Germinal center (tissue), 1 donor: ENCODE measurements around the gene TBC1D16.

Source experiments
- DNase-seq: peaks from one replicate; pipeline ENCODE4 v3.0.0; 2012; ENCODE audit warnings: mixed read lengths, low spot score

Gene TBC1D16

GRCh38 chr17:79987187-79987934, 48.3 kb downstream of the TBC1D16 start:
- DNase-seq: no peak

DNA sequence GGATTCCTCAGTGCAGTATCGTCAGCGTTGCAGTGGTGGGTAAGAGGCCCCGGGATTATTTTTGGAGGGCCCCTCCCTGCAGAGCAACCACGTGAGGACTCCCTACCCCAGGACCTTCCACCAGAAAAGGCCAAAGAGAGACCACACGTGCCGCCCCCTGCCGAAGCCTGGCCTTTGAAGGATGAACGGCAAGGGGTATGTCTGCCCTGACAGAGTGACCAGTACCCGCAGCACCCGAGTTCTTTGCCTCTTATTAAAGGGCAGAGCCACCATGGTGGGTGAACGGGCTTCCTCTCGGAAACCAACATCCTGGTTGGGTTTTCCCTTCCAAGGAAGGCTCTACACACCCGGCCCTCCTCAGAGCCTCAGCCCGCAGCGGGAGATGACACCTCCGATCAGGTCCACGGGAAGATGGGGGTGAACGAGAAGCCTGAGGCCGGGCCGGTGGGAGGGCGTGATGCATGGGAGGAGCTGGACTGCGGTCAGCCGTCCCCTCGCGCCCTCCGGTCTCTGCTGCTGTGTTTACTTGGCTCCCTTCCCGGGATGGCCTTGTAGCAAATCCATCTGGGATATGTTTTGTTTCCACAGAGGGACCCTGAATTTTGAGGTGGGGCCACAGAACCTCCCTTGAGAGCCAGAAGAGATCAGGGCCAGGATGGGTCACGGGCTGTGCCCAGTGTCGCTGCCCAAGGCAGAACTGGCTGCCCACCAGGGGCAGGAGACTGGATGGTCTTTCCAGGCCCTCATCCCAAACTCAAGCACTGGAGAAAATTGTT, 49.1 kb downstream of the TBC1D16 start:
- no peak for DNase-seq

DNA sequence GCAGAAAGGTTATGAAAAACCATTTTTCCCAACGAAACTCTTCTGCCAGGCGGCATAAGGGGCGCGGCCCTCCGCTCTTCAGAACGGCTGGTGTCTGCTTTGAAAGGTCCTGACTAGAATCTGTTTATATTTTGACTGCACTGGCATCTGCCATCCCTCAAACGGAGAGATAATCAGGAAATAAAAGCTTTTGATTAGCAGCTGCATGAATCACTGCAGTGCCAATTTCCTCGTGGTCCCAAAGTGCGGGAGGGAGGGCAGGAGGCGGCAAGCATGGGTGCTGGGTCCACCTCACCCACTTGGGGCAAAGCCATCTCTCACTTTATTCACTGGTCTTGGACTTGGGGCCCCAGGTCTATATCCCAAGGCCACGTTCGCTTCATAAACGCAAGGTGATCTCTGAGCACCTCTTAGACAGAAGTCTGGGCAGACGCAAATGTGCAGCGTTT, 49.7 kb downstream of the TBC1D16 start:
- DNase-seq: no peak

DNA sequence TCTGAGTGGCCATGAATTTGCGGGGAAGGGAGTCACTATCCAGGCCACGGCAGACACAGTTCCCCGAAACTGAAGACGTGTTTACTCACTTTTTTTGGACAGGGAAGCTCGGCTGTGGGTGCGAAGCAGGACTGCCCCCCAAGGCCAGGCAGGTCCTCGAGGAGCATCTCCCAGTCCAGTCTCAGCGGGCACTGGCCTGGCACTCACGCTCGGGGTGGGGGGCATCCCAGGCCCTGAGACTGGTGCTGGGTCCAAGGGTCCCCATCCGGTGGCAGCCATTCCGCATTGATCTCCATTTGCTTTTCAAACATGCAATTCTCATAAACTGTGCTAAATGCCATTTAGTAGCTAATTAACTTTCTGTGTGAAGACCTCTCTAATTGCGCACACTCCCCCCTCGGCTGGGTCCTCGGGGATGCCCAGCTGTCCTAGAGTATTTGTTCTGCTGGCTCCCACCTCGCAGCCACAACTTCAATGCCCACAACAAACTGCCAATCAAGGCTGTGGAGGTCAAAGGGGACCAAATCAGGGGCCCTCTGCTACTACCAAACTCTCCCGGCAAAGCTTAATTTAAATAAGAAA, 50.2 kb downstream of the TBC1D16 start:
- no peak for DNase-seq

DNA sequence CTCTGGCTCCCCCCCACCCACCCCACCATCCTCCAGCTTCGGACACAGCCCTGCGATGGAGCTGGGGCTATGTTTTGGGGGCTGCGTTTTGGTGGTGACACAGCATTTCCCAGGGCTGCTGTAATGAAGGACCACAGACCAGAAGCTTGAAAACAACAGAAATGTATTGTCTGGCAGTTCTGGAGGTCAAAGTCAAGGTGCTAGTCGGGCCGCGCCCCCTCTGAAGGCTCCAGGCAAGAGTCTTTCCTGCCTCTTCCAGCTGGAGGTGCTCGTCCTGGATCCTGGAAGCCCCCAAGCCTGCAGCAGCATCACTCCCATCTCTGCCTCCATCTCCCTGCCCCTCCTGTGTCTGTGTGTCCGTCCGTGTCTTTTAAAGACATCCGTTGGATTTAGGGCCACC, 50.8 kb downstream of the TBC1D16 start:
- no peak for DNase-seq

DNA sequence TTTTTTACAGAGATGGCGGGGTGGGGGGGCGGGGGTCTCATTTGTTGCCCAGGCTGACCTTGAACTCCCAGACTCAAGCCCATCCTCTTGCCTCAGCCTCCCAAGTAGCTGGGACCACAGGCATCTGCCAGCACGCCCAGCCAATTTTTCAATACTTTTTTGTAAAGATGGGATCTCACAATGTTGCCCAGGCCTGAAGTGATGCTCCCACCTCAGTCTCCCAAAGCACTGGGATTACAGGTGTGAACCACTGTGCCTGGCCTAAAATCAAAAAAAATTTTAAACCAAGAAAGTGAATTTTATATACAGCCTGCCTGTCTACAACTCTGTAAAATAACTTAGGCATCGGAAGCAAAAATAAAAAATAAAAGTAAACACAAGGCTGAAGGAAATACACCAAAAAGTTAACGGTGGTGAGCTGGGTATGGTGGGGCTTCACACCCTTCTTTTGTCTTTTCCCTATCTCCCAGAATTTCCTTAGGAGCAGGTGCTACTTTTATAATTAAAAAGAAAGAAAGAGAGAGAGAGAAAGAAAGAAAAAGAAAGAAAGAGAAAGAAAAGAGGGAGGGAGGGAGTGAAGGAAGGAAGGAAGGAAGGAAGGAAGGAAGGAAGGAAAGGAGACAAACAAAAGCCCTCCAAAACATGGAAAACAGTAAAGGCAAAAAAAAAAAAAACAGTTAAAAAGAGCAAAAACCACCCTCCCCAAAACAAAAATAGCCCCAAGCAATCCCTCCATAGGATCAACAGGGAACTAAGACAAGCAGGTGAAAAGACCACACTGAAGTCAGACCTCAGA, 51.4 kb downstream of the TBC1D16 start:
- no peak for DNase-seq

- DNase-seq: no peak
Measured at GRCh38 chr17:79983456-79983855, 52.2 kb downstream of the TBC1D16 start.

GRCh38 chr17:79982986-79983385, 52.7 kb downstream of the TBC1D16 start:
- no peak for DNase-seq

- DNase-seq: no peak
Measured at GRCh38 chr17:79981661-79982101, 54.0 kb downstream of the TBC1D16 start.

- no peak for DNase-seq
Measured at GRCh38 chr17:79981090-79981489, 54.6 kb downstream of the TBC1D16 start.

- no peak for DNase-seq
Measured at GRCh38 chr17:79980246-79981043, 55.2 kb downstream of the TBC1D16 start.

GRCh38 chr17:79979816-79980215, 55.9 kb downstream of the TBC1D16 start:
- no peak for DNase-seq

DNA sequence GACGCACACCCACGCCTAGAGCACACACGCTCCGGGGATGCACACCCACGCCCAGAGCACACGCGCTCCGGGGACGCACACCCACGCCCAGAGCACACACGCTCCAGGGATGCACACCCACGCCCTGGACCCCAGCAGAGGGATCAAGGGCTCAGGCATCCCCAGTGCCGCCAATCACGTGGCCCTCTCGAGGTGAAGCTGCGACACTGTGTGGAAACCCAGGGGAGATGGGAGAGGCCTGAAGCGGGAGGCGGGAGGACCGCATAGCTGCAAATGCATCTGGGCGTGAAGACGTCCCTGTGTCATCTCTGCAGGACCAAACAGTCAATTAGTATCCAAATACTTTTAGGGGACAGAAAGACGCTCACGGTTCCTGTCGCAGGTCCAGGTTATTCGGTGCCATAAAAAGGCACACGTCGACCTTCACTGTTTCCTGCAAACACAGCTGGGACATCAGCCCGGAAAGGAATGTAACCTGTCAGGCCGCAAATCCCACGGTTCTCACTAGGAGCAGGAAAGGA, 56.4 kb downstream of the TBC1D16 start:
- no peak for DNase-seq

DNA sequence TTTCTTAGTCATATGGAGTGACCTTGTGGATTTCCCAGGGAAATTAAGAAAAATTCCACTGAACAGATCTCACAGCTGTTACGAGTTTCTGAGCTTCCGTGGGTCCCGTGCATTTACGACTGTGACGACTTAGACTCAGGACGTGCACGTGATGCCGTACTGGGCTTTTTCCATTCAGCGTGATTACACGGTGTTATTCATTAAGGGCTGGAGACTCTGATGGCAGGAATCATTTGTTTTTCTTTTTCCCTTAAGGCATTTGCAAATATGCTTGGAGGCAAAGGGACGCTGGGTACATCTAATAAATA, 57.2 kb downstream of the TBC1D16 start:
- DNase-seq: no peak

DNA sequence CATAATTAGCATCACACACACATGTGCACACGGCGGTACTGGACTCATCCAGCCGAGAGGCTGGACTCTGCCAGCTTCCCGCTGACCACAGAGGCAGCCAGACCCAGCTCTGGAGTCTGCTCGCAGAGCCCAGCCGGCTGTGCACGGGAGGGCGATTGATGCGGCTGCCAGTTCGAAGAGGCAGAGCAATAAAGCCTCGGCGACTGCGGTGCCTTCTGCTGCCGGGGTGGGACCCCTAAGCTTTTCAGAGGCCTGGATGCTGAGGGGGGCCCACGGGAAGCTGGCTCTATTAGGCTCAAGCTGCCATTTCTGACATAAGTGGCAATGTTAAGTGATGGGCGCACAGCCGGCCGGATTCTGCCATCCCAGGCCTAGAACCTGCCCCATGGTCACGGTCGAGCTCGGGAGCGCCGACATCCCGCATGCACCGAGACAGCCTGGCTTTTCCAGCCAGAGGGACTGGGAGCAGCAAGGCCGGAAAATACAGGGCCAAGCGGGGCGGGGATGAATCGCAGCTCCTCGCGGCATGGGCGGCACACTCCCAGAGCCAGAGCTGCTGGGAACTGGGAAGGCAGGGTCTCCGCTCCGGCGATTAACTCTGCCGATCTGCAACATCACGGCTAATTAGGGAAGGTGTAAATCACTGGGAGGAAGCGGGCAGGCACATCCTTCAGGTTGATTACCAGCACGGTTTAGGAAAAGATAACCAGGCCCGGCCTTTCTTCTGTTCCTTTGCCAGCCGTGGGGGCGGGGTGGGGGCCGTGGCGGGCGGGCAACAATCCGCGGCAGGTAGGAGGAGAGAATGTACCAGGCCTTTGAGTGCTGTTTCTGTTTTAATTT, 57.7 kb downstream of the TBC1D16 start:
- no peak for DNase-seq

DNA sequence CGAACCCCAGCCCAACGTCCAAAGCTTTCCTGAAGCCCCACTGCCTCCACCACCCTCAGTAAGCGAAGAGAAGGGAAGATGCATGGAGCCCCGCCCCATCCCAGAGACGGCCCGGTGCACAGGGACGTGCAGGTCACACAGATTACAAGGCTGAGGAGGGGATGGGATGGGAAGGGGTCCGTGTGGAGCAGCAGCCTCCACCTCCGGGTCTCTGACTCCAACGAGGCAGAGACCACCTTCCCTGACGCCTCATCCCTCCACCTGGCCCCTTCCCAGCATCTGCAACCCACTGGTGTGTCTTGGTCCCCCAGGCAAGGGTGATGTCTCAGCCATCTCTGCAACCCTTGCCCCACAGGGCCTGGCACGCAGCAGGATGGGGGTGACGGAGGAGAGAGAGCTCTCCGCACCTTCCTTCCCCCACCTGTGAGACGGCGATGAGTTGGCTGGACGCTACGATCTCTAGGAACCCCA, 58.5 kb downstream of the TBC1D16 start:
- DNase-seq: no peak

DNA sequence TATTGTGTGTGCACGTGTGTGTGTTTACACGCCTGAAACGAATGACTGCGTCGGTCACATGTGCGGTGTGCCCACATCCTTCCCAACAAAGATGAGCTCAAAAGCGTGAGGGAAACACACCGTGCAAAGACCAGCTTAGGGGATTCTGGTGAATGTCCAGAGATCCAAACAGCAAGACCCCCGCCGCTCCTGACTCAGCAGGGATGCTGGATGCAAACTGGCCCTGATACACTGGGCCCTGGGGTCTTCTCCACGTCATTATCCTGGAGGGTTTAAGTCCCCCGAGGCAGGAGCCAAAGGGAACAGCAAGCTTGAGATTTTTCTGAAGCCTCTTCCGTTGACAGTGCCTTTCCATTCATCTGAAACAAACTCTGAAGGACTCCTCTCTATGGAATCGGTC, 59.2 kb downstream of the TBC1D16 start:
- no peak for DNase-seq

- DNase-seq: no peak
Measured at GRCh38 chr17:79975498-79976134, 60.1 kb downstream of the TBC1D16 start.

GRCh38 chr17:79974566-79975497, 60.8 kb downstream of the TBC1D16 start:
- DNase-seq: no peak
